GM12872 (cell line): ENCODE measurements around the gene STK25.

Experiments used
- CTCF ChIP-seq: IDR thresholded peaks from 3 replicates; pipeline ENCODE4 v1.5.1; 2011; ENCODE audit warnings: low read depth, mild to moderate bottlenecking, low read length, moderate library complexity; ENCODE audit not compliant: insufficient read depth

STK25 gene

GRCh38 chr2:241509155-241509784, 886 bp upstream of the STK25 start:
- no peak for TF ChIP-seq CTCF

- TF ChIP-seq CTCF, result peak; percentile 15; the same call in 1 of the 3 replicates
Observed at GRCh38 chr2:241507430-241508239, 749 bp downstream of the STK25 start.

GRCh38 chr2:241506793-241507429, 1.5 kb downstream of the STK25 start:
- TF ChIP-seq CTCF, result no peak

GRCh38 chr2:241505781-241506201, 2.6 kb downstream of the STK25 start:
- TF ChIP-seq CTCF, result no peak

- TF ChIP-seq CTCF, result no peak
Observed at GRCh38 chr2:241505086-241505780, 3.2 kb downstream of the STK25 start.

GRCh38 chr2:241503776-241504392, 4.5 kb downstream of the STK25 start:
- no peak for TF ChIP-seq CTCF
